Astrocyte (in vitro differentiated cells and primary cell): ENCODE measurements around the gene MCM7.

Experiments used
- EZH2 ChIP-seq: IDR thresholded peaks from 2 replicates; pipeline ENCODE4 v1.6.1; 2012; ENCODE audit warnings: mild to moderate bottlenecking, low read length, inconsistent platforms; ENCODE audit not compliant: insufficient read depth
- TF ChIP-seq, protein P1 (sequence below): IDR thresholded peaks from 2 replicates; pipeline ENCODE4 v1.5.1; 2011; ENCODE audit warnings: low read depth, mild to moderate bottlenecking, inconsistent platforms, low read length, moderate library complexity; ENCODE audit not compliant: insufficient read depth

DNA sequence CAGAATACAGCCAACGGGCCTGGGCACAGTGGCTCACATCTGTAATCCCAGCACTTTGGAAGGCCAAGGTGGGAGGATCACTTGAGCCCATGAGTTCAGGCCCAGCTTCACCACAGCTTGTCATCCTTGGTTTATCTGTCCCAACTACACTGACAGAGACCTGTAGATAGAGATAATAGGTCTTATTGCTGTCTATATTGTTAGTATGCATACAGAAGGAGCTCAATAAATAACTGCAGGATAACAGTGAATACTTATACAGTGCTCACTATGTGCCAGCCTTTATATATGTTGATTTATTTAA is 19.5 kb upstream of the MCM7 start:
- TF ChIP-seq, protein P1, sequence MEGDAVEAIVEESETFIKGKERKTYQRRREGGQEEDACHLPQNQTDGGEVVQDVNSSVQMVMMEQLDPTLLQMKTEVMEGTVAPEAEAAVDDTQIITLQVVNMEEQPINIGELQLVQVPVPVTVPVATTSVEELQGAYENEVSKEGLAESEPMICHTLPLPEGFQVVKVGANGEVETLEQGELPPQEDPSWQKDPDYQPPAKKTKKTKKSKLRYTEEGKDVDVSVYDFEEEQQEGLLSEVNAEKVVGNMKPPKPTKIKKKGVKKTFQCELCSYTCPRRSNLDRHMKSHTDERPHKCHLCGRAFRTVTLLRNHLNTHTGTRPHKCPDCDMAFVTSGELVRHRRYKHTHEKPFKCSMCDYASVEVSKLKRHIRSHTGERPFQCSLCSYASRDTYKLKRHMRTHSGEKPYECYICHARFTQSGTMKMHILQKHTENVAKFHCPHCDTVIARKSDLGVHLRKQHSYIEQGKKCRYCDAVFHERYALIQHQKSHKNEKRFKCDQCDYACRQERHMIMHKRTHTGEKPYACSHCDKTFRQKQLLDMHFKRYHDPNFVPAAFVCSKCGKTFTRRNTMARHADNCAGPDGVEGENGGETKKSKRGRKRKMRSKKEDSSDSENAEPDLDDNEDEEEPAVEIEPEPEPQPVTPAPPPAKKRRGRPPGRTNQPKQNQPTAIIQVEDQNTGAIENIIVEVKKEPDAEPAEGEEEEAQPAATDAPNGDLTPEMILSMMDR, result no peak
- no peak for TF ChIP-seq EZH2
